NCI-H1417 treated with DMSO at 0.1 percent for 48 hours (cell line): ENCODE measurements around the gene ATXN7L1.
"Not testable (repeated sequence)": the region's sequence is repeated elsewhere in the genome, so short reads cannot be mapped to it uniquely, and the experiment has no call there.

Experiments used
- DNase-seq: peaks from one replicate; lab custom pipeline; 2025; lab: John Stamatoyannopoulos, UW

ATXN7L1 gene

DNA sequence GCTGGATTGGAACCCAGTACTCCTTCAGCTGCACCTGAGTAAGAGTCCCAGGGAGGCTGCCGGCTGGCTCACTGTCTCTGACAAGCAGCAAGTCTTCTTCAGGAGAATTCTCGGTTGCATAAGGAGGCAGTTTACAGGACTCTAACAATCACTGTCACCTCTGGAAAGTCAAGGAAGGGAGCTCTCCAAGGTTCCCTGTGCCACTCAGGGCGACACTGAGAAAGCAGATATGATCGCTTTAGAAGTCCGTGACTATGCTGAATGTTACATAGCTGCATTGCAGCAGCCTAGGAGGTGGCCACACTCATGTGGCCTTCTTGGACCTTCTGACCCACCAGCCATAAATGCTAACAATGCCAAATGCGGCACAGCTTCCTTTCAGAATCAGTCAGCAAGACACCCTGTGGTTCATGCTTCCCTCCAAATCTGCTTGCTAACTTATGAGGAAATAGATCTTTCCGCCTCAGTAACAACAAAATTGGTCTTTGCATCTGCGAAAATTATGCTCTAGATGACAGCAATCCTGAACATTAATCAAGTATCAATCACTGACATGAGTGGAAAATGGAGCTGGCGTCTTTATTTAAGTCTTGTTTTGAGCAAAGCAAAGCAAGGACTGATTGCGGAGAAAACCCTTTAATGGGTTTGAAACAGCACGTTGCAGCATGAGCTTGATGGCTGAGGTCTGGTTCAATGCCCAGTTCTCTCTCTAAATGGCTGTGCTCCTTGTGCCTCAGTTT lies 132.9 kb downstream of the ATXN7L1 start:
- no peak for DNase-seq

DNA sequence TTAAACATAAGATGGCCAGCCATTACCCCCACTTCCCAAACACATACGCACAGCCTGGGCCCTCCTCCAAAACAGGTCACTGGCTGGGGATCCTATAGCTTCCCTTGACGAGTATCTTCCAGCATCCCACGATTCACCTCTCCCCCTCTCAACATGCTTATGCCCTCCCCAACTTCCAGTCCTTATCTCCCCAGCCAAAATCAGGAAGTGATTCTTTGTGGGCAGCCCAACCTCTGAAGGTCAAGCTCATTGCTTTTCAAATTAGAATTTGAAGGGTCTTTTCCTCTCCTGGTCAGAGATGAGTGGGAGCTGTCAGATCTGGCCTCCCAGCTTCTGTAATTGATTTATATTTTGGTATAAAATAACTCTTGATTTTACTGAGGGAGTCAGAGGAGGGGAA lies 133.6 kb downstream of the ATXN7L1 start:
- DNase-seq = no peak

DNA sequence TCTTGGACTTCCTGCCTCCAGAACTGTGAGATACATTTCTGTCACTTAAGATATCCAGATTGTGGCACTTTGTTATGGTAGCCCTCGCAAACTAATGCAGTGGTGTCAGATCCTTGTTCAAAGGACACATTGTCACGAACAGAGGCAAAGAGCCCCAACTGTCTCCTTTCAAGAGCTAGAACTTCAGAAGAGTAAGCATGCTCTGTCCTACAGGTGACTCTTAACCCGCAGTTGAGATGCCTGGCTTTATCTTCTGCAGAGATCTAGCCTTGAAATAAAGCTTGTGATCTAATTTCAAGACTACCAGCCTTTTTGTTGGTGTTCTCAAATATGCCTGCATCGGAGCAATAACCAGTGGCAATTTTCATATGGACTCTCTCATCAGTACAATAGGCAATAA lies 134.4 kb downstream of the ATXN7L1 start:
- no peak for DNase-seq

DNA sequence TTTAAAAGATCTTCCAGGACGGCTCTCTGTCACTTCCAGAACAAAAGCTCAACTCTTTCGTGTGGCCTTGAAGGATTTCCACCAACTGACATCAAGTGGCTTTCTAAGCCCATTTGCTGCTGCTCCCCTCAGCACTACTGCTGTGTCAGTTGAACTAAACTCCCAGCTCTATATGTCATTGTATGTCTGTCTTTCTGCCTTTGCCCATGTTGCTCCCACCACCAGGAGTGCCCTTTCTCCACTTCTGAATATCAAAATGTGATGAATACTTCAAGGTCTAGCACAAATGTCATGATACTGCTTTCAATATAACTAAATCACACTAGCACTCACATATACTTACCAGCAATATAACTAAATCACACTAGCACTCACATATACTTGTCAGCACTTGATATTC lies 138.3 kb downstream of the ATXN7L1 start:
- DNase-seq = no peak

DNA sequence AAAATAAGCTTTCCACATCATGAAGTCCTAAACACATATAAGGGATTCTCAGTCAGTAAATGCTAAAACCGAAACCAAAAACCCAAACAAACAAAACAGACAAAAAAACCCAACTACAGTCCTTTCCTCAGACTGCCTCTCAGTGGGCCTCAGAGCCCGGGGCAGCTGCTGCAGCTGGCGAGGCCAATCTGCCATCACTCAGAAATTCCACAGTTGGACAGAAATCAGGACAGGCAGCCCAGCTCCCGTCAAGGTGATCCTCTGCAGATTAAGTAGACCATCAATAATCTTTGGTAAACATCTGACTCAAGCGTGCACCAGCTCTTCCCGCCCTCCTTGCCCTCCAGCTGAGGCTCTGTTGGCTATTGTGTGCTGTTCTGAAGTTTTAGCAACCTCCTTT lies 142.2 kb downstream of the ATXN7L1 start:
- DNase-seq = no peak

DNA sequence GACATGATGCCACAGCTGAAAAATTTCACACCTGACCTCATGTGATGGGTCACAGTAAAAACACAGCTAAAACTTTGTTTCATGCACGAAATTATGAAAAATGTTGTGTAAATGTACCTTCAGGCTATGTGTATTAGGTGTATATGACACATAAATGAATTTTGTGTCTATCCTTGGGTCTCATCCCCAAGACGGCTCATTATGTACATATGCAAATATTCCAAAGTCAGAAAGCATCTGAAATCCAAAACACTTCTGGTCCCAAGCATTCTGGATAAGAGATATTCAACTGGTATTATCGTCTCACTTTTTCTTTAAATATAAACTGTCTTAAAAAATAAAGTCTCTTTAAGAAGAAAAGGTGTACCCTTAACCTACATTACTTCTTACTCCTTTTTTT lies 145.4 kb downstream of the ATXN7L1 start:
- DNase-seq = no peak

DNA sequence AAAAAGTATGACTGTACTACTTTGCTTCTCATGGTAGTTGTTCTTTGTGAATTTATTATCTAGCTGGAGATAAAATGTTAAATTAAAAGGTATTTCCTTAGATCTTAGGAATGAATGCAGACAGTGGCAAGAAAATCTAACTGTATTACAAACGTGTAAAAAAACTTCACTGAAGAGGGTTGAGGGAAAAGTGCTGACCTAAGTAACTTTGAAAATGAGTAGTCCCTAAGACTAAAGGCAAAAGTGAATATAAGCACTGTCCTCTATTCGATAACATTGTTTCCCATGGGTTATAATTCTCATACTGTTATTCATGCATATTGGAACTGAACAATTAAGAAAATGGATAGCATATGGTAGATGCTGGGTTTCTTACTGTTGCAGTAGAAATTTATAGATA lies 148.4 kb downstream of the ATXN7L1 start:
- no peak for DNase-seq

DNA sequence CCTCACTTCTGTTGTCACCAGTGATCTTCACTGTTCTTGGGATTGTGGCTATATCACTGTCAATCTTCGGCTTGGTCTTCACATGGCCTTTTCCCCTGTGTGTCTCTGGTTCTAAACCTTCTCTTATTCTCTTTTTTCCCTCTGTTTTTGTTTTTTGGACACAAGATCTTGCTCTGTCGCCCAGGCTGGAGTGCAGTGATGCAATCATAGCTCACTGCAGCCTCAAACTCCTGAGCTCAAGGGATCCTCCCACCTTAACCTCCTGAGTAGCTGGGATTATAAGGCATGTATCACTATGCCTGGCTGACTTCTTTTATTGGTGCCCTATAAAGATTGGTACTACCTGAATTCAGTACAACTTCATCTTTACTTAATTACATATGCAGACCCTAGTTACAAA lies 151.7 kb downstream of the ATXN7L1 start:
- no peak for DNase-seq

DNA sequence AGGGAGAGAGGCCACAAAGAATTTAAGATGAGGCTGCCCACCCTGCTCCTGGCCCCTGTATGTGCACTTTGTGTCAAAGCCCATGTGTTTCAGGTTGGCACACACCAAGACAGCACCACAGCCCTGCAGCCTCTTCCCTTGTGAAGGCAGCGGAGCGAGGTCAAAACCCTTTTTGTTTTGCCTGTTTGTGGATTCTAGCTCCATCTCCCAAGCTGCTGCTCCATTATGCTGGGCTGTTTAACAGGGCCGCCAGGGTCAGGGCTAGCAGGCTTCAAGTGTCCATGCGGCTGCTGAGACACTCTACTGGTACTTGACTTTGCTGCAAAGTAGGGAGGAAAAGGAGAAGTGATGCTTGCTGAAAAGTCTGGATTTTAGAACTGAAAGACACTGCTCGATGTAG lies 152.8 kb downstream of the ATXN7L1 start:
- DNase-seq = no peak

DNA sequence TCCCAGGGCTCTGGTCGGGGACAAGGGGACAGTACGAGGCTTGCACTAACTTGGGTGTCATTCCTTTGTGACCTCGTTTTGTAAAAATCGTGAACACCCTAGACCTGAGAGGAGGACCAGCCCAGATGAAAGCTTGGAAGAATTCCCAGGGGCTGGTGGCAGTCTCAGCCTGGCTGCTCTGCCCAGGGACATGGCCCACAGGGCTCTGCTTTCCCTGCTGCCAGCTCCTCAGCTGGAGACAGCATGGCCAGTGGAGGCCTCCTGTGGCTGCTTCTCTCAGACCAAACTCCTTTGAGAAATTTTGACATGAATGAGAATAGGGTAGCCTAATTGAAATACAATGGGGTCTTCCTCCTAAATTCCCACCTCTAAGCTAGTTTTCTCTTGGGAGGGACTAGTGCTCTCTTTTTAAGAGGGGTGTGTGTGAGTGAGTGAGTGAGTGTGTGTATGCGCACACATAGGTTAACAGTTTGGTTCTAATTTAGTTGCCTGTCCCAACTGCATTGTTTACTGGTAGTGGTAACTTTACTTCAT lies 154.8 kb downstream of the ATXN7L1 start:
- no peak for DNase-seq

DNA sequence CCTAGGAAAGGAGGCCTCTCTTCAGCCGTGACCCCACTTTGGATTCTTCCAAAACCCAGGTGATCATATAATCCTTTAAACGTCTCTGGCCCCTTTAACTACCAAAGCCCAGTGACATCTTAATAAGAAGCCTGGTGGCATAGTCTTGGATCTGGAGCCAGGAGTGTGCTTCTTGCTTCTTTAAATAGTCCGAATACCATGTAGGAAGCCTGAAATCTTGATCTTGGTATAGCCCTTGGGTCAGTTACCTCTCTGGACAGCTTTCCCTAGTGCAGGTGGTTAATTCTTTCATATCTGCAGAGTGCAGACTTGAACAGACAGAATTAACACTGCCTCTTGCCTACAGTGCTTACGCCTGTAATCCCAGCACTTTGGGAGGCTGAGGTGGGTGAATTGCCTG lies 156.5 kb downstream of the ATXN7L1 start:
- DNase-seq = no peak

DNA sequence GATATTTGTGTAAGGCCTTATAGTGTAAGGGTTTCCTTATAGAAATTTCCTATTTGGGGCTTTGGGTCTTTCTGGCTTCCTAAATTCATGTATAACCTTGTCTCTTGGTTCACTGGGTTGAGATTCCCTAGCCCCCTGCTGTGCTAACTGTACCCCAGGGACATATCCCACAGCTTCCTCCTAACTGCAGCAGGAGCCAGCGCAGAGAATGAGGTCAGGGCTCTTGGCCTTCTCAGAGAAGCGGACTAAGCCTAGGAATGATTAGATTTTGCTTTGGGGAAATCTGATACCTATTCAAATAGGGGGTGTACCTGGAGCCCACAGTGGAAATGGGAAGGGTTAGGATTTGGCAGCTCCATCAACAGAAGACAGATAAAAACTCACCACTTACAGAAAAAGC lies 157.0 kb downstream of the ATXN7L1 start:
- no peak for DNase-seq

DNA sequence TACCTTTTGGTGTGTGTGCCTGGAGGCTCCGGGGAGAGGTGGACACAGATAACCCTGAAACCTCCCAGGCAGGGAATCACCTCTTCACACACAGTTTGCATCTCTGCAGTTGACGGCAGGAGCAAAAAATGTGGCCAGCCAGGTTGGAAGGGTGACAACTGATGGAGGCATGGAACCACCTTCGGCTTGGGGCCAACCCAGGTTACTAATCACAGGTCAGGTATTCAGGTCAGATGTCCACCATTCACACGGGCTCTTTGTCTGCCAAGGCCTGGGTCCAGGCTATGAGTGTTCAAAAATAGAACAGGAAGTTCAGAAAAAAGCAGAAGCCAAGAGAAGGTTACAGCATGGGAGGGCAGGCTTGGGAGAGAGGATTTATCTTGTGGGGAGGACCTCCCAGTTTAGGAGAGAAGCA lies 157.9 kb downstream of the ATXN7L1 start:
- DNase-seq = no peak

DNA sequence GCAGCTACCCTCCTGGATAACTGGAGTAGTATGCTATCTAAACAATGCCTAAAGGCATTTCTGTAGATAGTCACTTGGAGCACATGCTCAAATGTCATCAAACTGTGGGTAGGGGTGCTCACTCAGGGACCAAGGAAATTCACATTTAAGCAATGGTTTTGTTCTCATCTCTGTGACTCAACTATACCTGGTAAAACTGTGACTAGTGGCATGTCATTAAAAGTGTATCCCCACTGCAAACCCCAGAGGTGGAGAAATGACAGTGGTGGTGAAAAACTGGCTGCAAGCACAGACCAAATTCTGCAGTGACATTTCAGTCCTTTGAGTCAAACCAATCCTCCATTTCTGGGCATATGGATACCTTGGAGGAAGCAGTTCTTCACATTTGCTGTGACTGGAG lies 160.9 kb downstream of the ATXN7L1 start:
- DNase-seq = no peak

DNA sequence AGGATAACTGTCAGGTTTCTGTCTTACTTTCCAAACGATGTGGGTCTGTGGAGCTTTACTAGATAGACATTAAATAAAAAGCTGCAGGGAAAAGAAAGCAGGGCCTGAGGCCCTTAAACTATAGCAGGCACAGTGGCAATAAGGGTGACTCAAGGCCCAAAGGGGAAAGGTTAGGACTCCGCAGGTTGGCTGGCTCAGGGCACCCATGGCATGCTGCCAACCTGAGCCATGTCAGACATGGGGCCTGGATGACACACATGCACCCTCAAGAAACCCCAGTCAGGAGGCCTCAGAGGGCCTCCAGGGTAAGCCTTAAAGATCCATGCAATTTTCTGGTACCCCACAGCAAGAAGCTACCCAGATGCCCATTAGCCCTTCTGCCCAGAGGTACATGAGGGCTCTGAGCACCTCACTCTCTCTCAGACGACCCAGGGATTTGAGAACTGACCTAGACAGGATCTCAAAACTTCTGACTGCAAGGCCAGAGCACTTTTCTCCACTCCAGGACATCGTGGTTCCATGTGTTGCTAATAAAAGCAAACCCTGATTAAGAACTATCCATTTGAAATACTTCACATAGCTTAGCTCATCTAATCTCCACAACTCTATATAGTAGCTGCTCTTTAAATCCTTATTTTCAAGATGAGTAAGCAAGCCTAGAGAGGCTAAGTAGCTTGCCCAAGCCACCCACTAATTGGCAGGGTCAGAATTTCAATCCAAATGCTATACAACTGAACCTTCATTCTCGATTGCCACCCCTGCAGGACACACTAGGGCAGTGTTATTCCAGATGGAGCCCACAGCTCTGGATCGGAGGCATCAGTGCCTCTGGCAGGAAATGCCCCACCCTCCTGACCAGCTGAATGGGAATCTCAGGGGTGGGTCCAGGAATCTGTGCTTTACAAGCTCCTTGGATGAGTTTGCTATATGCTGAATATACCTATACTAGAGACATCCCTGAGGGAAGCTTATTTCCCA lies 162.6 kb downstream of the ATXN7L1 start:
- DNase-seq = no peak

DNA sequence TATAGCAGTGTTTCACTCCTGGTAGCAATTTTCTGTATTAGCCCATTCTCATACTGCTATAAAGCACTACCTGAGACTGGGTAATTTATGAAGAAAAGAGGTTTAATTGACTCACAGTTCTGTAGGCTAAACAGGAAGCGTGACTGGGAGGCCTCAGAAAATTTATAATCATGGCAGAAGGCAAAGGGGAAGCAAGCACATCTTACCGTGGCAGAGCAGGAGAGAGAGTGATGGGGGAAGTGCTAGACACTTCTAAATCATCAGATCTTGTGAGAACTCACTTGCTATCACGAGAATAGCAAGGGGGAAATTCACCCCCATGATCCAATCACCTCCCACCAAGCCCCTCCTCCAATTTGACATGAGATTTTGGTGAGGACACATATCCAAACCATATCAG lies 163.5 kb downstream of the ATXN7L1 start:
- DNase-seq = no peak

DNA sequence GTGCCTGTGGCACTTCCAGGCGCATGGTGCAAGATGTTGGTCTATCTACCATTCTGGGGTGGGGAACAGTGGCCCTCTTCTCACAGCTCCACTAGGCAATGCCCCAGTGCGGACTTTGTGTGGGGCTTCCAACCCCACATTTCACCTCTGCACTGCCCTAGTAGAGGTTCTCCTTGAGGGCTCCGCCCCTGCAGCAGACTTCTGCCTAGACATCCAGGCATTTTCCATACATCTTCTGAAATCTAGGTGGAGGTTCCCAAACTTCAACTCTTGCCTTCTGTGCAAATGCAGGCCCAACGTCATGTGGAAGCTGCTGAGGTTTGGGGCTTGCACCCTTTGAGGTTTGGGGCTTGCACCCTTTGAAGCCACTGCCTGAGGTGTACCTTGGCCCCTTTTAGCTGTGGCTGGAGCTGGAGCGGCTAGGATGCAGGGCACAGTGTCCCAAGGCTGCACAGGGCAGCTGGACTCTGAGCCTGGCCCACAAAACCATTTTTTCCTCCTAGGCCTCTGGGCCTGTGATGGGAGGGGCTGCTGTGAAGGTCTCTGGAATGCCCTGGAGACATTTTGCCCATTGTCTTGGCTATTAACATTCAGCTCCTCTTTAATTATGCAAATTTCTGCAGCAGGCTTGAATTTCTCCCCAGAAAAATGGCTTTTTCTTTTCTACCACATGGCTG lies 164.5 kb downstream of the ATXN7L1 start:
- DNase-seq = no peak

DNA sequence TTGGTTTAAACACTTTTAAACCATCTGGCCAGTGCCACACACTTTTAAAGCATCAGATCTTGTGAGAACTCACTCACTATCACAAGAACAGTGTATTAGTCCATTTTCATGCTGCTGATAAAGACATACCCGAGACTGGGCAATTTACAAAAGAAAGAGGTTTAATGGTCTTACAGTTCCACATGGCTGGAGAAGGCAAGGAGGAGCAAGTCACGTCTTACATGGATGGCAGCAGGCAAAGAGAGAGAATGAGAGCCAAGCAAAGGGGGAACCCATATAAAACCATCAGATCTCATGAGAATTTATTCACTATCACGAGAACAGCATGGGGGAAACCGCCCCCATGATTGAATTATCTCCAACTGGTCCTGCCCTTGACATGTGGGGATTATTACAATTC lies 165.7 kb downstream of the ATXN7L1 start:
- DNase-seq = not testable (repeated sequence)

DNA sequence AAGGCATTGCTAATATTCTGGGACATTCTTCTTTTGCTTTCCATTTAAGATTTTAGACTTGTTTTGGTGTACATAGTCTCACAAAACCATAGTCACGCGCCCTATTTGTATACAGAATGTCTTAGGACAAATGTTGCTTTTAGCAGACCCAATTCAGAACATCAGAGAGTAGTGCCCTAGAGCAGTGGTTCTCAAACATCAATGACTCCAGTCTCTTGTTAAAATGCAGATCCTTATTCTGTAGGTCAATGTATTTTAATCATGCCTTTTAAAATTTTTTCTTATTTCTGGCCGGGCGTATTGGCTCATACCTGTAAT lies 167.7 kb downstream of the ATXN7L1 start:
- no peak for DNase-seq

DNA sequence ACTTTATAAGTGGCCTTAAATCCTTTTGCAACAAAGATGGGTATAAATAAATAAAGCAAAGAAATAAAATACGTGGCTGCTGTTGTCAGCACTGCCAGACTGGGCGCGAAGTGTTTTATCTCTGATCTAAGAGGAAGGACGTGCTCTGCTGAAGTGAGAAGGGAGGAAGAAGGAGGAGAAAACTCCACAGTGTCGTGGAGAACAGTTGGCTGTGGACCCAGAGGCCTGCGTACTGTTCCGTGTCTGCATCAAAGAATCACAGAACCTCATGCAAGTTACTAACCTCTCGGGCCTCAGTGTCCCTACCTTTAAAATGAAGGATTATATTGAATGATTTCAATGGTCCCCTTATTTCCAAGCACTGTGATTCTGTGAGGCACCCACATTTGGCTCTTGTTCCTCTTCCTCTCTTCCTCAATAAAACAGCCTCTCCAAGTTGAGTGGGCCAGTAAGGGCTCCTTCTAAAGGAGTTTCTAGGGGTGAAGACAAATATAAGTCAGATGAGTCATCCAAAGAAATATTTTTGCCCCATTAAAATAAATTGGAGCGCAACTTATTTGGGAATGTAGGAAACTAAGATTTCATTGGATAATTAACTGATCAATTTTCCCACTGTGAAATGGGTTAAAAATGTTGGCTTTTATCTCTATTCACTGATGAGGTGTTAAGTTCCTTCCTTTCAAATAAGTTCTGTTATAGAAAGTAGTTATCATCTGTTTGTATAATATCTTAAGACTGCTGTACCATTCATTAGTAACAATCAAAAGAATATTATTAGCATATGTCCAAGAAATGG lies 168.2 kb downstream of the ATXN7L1 start:
- DNase-seq = no peak

DNA sequence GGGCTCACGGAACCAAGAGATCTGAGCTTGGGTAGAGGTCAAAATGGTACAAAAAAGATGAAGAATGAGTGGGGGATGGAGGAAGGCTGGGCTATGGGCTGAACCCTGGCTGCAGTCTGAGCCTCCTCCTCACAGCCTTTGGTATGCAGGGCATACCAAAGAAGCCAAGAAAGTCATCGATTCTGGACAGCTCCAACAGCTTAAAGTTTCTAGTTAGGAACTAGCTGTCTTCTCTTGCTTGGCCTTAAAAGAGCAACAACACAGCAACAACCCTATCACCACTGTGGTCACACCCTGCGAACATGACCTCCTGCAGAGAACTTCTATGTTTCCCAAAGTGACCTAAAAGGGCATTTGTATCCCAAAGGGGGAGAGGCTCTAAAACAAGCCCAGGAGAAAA lies 169.0 kb downstream of the ATXN7L1 start:
- DNase-seq = no peak

DNA sequence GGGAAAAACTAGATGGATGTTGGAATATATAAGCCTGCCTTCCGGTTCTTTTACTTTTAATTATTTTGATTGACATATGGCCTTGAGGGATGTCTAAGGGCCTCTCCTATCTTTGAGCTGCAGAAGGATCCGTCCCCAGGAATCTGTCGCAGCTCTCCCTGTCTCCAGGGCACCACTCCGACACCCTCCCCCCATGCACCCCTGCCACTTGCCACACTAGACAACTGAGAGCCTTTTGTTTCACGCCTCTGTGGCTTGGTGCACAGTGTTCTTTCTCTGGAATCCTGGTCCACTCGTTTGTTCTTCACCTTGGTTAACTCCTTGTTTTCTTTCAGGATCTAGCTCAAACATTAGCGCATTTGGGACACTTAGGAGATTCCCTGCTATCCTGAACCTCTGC lies 171.0 kb downstream of the ATXN7L1 start:
- DNase-seq = no peak
